Medulla oblongata (tissue), 1 donor: Measurements from ENCODE around the gene RUVBL2.
"Not testable (repeated sequence)": the region's sequence is repeated elsewhere in the genome, so short reads cannot be mapped to it uniquely, and the experiment has no call there.

Experiments
- DNase-seq: peaks from one replicate; pipeline ENCODE4 v3.0.0-alpha.2; 2015; ENCODE audit errors: extremely low spot score

RUVBL2 gene

GRCh38 chr19:49018388-49019241, 24.9 kb downstream of the RUVBL2 start:
- not testable (repeated sequence) for DNase-seq

GRCh38 chr19:49019242-49019932, 25.7 kb downstream of the RUVBL2 start:
- DNase-seq: peak; percentile 39

- no peak for DNase-seq
Measured at GRCh38 chr19:49020342-49020741, 26.7 kb downstream of the RUVBL2 start.

GRCh38 chr19:49020931-49021895, 27.5 kb downstream of the RUVBL2 start:
- DNase-seq: no peak

- no peak for DNase-seq
Measured at GRCh38 chr19:49022116-49022515, 28.4 kb downstream of the RUVBL2 start.

GRCh38 chr19:49024233-49024632, 30.5 kb downstream of the RUVBL2 start, which contains the start of gene CGB3:
CGB3 (minus strand) TSS chr19:49024333; CDS start chr19:49023971, 362 bp downstream.
- DNase-seq: not testable (repeated sequence)

- not testable (repeated sequence) for DNase-seq
Measured at GRCh38 chr19:49025088-49025487, 31.4 kb downstream of the RUVBL2 start.

- DNase-seq: not testable (repeated sequence)
Measured at GRCh38 chr19:49025599-49025998, 31.9 kb downstream of the RUVBL2 start.

GRCh38 chr19:49028686-49029085, 35.0 kb downstream of the RUVBL2 start:
- DNase-seq: not testable (repeated sequence)

- not testable (repeated sequence) for DNase-seq
Measured at GRCh38 chr19:49029749-49030148, 36.1 kb downstream of the RUVBL2 start.

GRCh38 chr19:49030323-49030722, 36.6 kb downstream of the RUVBL2 start:
- DNase-seq: not testable (repeated sequence)

- DNase-seq: not testable (repeated sequence)
Measured at GRCh38 chr19:49031642-49032301, 38.1 kb downstream of the RUVBL2 start, which contains the start of gene CGB2. CGB2 (plus strand) TSS chr19:49031890; CDS start chr19:49032096, 206 bp downstream.

GRCh38 chr19:49036815-49037214, 43.1 kb downstream of the RUVBL2 start, which contains the start of gene CGB1:
CGB1 (minus strand) TSS chr19:49036895; CDS start chr19:49036711, 184 bp downstream.
- DNase-seq: not testable (repeated sequence)

GRCh38 chr19:49038111-49038510, 44.4 kb downstream of the RUVBL2 start:
- DNase-seq: not testable (repeated sequence)

GRCh38 chr19:49038557-49039276, 45.0 kb downstream of the RUVBL2 start:
- not testable (repeated sequence) for DNase-seq

GRCh38 chr19:49039736-49040135, 46.0 kb downstream of the RUVBL2 start:
- not testable (repeated sequence) for DNase-seq

GRCh38 chr19:49042177-49042576, 48.5 kb downstream of the RUVBL2 start:
- DNase-seq: no peak

- DNase-seq: not testable (repeated sequence)
Measured at GRCh38 chr19:49042666-49043065, 49.0 kb downstream of the RUVBL2 start.

- not testable (repeated sequence) for DNase-seq
Measured at GRCh38 chr19:49043548-49043947, 49.9 kb downstream of the RUVBL2 start, which contains the start of gene CGB5. CGB5 (plus strand) TSS chr19:49043848; CDS start chr19:49044210, 362 bp downstream.

GRCh38 chr19:49049011-49049410, 55.3 kb downstream of the RUVBL2 start, which contains the start of gene CGB8:
CGB8 (minus strand) TSS chr19:49049111; CDS start chr19:49048739, 372 bp downstream.
- DNase-seq: not testable (repeated sequence)
